Right atrium auricular region (tissue), 2 donors: Measurements from ENCODE around the gene SPRR2F. TPM values are rescaled to one million over a fixed set of nuclear protein-coding genes. Genes with fewer than 3 reads are reported as not detected.

Source experiments
- DNase-seq: peaks from one replicate; pipeline ENCODE4 v3.0.0-alpha.2; 2019; ENCODE audit warnings: low spot score
- H3K27ac ChIP-seq, 2 donors: fragments of 200-600 bp; sonication (generic); 1 replicate in 1 of 2; 2 replicates in 1 of 2; pipeline ENCODE4 v1.5.1; 2016 to 2019
- H3K27me3 ChIP-seq, 2 donors: fragments of 200-600 bp; sonication (generic); one replicate each; pipeline versions ENCODE4 v1.5.1 to v1.6.0; 2017 to 2019
- H3K36me3 ChIP-seq: fragments of 200-600 bp; sonication (generic); one replicate; pipeline ENCODE4 v1.5.1; 2016
- H3K4me1 ChIP-seq, 2 donors: fragments of 200-600 bp; sonication (generic); one replicate each; pipeline versions ENCODE4 v1.5.1 to v1.6.0; 2017 to 2019
- H3K4me3 ChIP-seq, 2 donors: fragments of 200-600 bp; sonication (generic); 1 replicate in 1 of 2; 2 replicates in 1 of 2; pipeline ENCODE4 v1.5.1; 2017 to 2019; ENCODE audit warnings: mild to moderate bottlenecking in 1 of 2, moderate library complexity in 1 of 2
- H3K9me3 ChIP-seq, 2 donors: fragments of 200-600 bp; sonication (generic); one replicate each; pipeline ENCODE4 v1.5.1; 2019
- CTCF ChIP-seq, 2 donors: fragments of 200-600 bp; sonication (generic); IDR thresholded peaks; one replicate each; pipeline ENCODE4 v1.5.1; 2019; ENCODE audit warnings: antibody characterized with exemption in 2 of 2
- total RNA-seq, 2 donors: library from RNA; depleted of rRNA; stranded (reverse); fragments of >200 nt; gene quantifications; one replicate each; pipeline ENCODE4 v1.1.0, GENCODE V29; 2016

SPRR2F gene
- total RNA-seq, 2 donors from 2014 or later, result 2.8 TPM; not detected in 1

- no peak for TF ChIP-seq CTCF (IDR thresholded peaks at IDR 0.05)
- H3K4me1 ChIP-seq, result no peaks in the 10 kb centered on the region
- H3K27ac ChIP-seq, result no peak within 1 kb of the TSS
- no peak within 1 kb of the TSS for H3K4me3 ChIP-seq
- no peaks in the 10 kb centered on the region for H3K36me3 ChIP-seq
- DNase-seq, result no peak
- no peaks in the 10 kb centered on the region for H3K9me3 ChIP-seq
- H3K27me3 ChIP-seq, result no peaks in the 10 kb centered on the region
These were observed 18.9 kb downstream of the SPRR2F start, which contains the start of gene SPRR2E for GRCh38 chr1:153094426-153094825. SPRR2E (minus strand) TSS chr1:153094526; CDS start chr1:153093751, 775 bp downstream.

- H3K4me3 ChIP-seq, result no peak overlapping the region
- TF ChIP-seq CTCF (IDR thresholded peaks at IDR 0.05), result no peak
- H3K4me1 ChIP-seq, result no peaks in the 10 kb centered on the region
- H3K36me3 ChIP-seq, result no peaks in the 10 kb centered on the region
- no peaks in the 10 kb centered on the region for H3K27me3 ChIP-seq
- no peak overlapping the region for H3K27ac ChIP-seq
- no peak for DNase-seq
- H3K9me3 ChIP-seq, result no peaks in the 10 kb centered on the region
These were observed 25.7 kb downstream of the SPRR2F start for GRCh38 chr1:153087652-153088051.

- Histone ChIP-seq H3K36me3 (no peaks in the 10 kb centered on the region), H3K4me3 (no peak overlapping the region), H3K4me1 (no peaks in the 10 kb centered on the region), H3K27me3 (no peaks in the 10 kb centered on the region), H3K9me3 (no peaks in the 10 kb centered on the region), H3K27ac (no peak overlapping the region)
- no peak for DNase-seq
- TF ChIP-seq CTCF (IDR thresholded peaks at IDR 0.05), result no peak
These were observed 31.6 kb downstream of the SPRR2F start for GRCh38 chr1:153081736-153082135.

- Histone ChIP-seq H3K4me3 (no peak overlapping the region), H3K36me3 (no peaks in the 10 kb centered on the region), H3K27me3 (no peaks in the 10 kb centered on the region), H3K4me1 (no peaks in the 10 kb centered on the region), H3K27ac (no peak overlapping the region), H3K9me3 (no peaks in the 10 kb centered on the region)
- no peak for TF ChIP-seq CTCF (IDR thresholded peaks at IDR 0.05)
- DNase-seq, result no peak
These were observed 40.2 kb downstream of the SPRR2F start for GRCh38 chr1:153072806-153073726.

- no peaks in the 10 kb centered on the region for H3K27me3 ChIP-seq
- no peak within 1 kb of the TSS for H3K4me3 ChIP-seq
- no peaks in the 10 kb centered on the region for H3K36me3 ChIP-seq
- no peak for DNase-seq
- no peak for TF ChIP-seq CTCF (IDR thresholded peaks at IDR 0.05)
- no peak within 1 kb of the TSS for H3K27ac ChIP-seq
- H3K4me1 ChIP-seq, result no peaks in the 10 kb centered on the region
- H3K9me3 ChIP-seq, result no peaks in the 10 kb centered on the region
These were observed 41.8 kb downstream of the SPRR2F start, which contains the start of gene SPRR2B for GRCh38 chr1:153071511-153071910. SPRR2B (minus strand) TSS chr1:153071611; CDS start chr1:153070839, 772 bp downstream.
